Cardiac muscle cell (in vitro differentiated cells and primary cell): ENCODE measurements around the gene ASPG. TPM values are rescaled to one million over a fixed set of nuclear protein-coding genes. Genes with fewer than 3 reads are reported as not detected.

Source experiments
- DNase-seq, 2 donors: peaks; one replicate each; pipeline versions ENCODE4 v3.0.0 to v3.0.0-alpha.2; 2010 to 2017; ENCODE audit warnings: low read depth in 1 of 2, low spot score in 1 of 2
- H3K27ac ChIP-seq: fragments of 200-600 bp; sonication (generic); 2 replicates; pipeline ENCODE4 v1.5.1; 2016
- H3K27me3 ChIP-seq: fragments of 200-600 bp; sonication (generic); 2 replicates; pipeline ENCODE4 v1.6.0; 2016; ENCODE audit warnings: control low read depth
- H3K36me3 ChIP-seq: fragments of 200-600 bp; sonication (generic); 2 replicates; pipeline ENCODE4 v1.5.1; 2016; ENCODE audit warnings: control low read depth
- H3K4me1 ChIP-seq: fragments of 200-600 bp; sonication (generic); 2 replicates; pipeline ENCODE4 v1.8.1; 2017; ENCODE audit warnings: low read depth, mild to moderate bottlenecking, mixed run types
- H3K4me3 ChIP-seq: fragments of 200-600 bp; sonication (generic); 2 replicates; pipeline ENCODE4 v1.5.1; 2016; ENCODE audit warnings: mild to moderate bottlenecking
- H3K9me3 ChIP-seq: fragments of 200-600 bp; sonication (generic); 2 replicates; pipeline ENCODE4 v1.5.1; 2017; ENCODE audit warnings: low read depth, mild to moderate bottlenecking, control low read depth
- CTCF ChIP-seq: IDR thresholded peaks from 2 replicates; pipeline ENCODE4 v1.5.1; 2012; ENCODE audit warnings: low read depth, mild to moderate bottlenecking, low read length
- polyA plus RNA-seq: library from polyadenylated mRNA; unstranded; fragments of >200 nt; fragmentation: Nextera tagmentation; extraction: Ambion mirVana; gene quantifications from 2 replicates; pipeline ENCODE4 v1.2.1, GENCODE V29; 2016
- total RNA-seq: library from RNA; depleted of rRNA; stranded (reverse); fragments of >200 nt; gene quantifications from 2 replicates; pipeline ENCODE4 v1.2.3, GENCODE V29; 2016

The ASPG gene
- total and polyA plus RNA-seq, 2 experiments from 2014 or later, result 3.4 to 7.3 TPM

GRCh38 chr14:104066279-104066678 is 19.2 kb upstream of the ASPG start:
- Histone ChIP-seq H3K27me3 (no peaks in the 10 kb centered on the region), H3K4me1 (no peaks in the 10 kb centered on the region), H3K9me3 (no peaks in the 10 kb centered on the region), H3K27ac (no peak overlapping the region), H3K4me3 (no peak overlapping the region), H3K36me3 (no peaks in the 10 kb centered on the region)
- DNase-seq, result no peak
- no peak for TF ChIP-seq CTCF

GRCh38 chr14:104066719-104067295 is 18.7 kb upstream of the ASPG start:
- Histone ChIP-seq H3K36me3 (no peaks in the 10 kb centered on the region), H3K27ac (no peak overlapping the region), H3K4me1 (no peaks in the 10 kb centered on the region), H3K4me3 (no peak overlapping the region), H3K27me3 (no peaks in the 10 kb centered on the region), H3K9me3 (no peaks in the 10 kb centered on the region)
- no peak for TF ChIP-seq CTCF
- no peak for DNase-seq

GRCh38 chr14:104069541-104069940 is 16.0 kb upstream of the ASPG start:
- no peak for TF ChIP-seq CTCF

GRCh38 chr14:104072586-104072985 is 12.9 kb upstream of the ASPG start:
- no peak for DNase-seq
- TF ChIP-seq CTCF, result no peak
- Histone ChIP-seq H3K27ac (no peak overlapping the region), H3K36me3 (no peaks in the 10 kb centered on the region), H3K4me3 (no peak overlapping the region), H3K4me1 (no peaks in the 10 kb centered on the region), H3K27me3 (no peaks in the 10 kb centered on the region), H3K9me3 (no peaks in the 10 kb centered on the region)

More at GRCh38 chr14:104069541-104069940, 16.0 kb upstream of the ASPG start:
- H3K9me3 ChIP-seq, result no peaks in the 10 kb centered on the region
- no peak for DNase-seq
- H3K27ac ChIP-seq, result no peak overlapping the region
- no peaks in the 10 kb centered on the region for H3K27me3 ChIP-seq
- no peak overlapping the region for H3K4me3 ChIP-seq
- no peaks in the 10 kb centered on the region for H3K4me1 ChIP-seq
- H3K36me3 ChIP-seq, result no peaks in the 10 kb centered on the region

GRCh38 chr14:104073764-104074163 is 11.7 kb upstream of the ASPG start:
- TF ChIP-seq CTCF, result no peak
- no peaks in the 10 kb centered on the region for H3K9me3 ChIP-seq
- H3K27ac ChIP-seq, result no peak overlapping the region

More at GRCh38 chr14:104073764-104074163, 11.7 kb upstream of the ASPG start:
- no peaks in the 10 kb centered on the region for H3K27me3 ChIP-seq
- H3K4me1 ChIP-seq, result no peaks in the 10 kb centered on the region
- no peak overlapping the region for H3K4me3 ChIP-seq
- no peak for DNase-seq
- no peaks in the 10 kb centered on the region for H3K36me3 ChIP-seq
